PFSK-1 (cell line): Measurements from ENCODE around the gene CMTR2.

ENCODE experiments used
- REST ChIP-seq, 2 experiments: IDR thresholded peaks; 2 replicates each; pipeline versions ENCODE4 v1.6.1 to v1.8.0; 2011 to 2012; ENCODE audit warnings: low read depth in 2 of 2, low read length in 2 of 2, control low read depth in 1 of 2, inconsistent platforms in 1 of 2, mild to moderate bottlenecking in 1 of 2, moderate library complexity in 1 of 2; ENCODE audit not compliant: insufficient read depth in 1 of 2
- SIN3A ChIP-seq: IDR thresholded peaks from 2 replicates; pipeline ENCODE4 v1.6.1; 2012; ENCODE audit warnings: mild to moderate bottlenecking, low read length, moderate library complexity, borderline replicate concordance; ENCODE audit not compliant: insufficient read depth

GRCh38 chr16:71296584-71297340, 7.6 kb upstream of the CMTR2 start:
- TF ChIP-seq REST (IDR thresholded peaks at IDR 0.05; ENCODE audit: insufficient read depth in 1 of 2, low read depth in 2 of 2, low read length in 2 of 2) (no peak), SIN3A (no peak)
